NOMO-1 treated with dmso at 0.1 percent for 144 hours (cell line): ENCODE data around the gene GPR149.

Experiments used
- DNase-seq: peaks from one replicate; lab custom pipeline; 2025; ENCODE audit not compliant: unreplicated experiment; lab: John Stamatoyannopoulos, UW

GPR149 gene

GRCh38 chr3:154349223-154349622, 80.8 kb downstream of the GPR149 start:
- no peak for DNase-seq

- no peak for DNase-seq
Observed at GRCh38 chr3:154345422-154346122, 84.4 kb downstream of the GPR149 start.

- no peak for DNase-seq
Observed at GRCh38 chr3:154338570-154338969, 91.4 kb downstream of the GPR149 start.

- no peak for DNase-seq
Observed at GRCh38 chr3:154338008-154338407, 92.0 kb downstream of the GPR149 start.

- DNase-seq, result peak; percentile 7
Observed at GRCh38 chr3:154334973-154335420, 95.0 kb downstream of the GPR149 start.

GRCh38 chr3:154327871-154328270, 102.1 kb downstream of the GPR149 start:
- DNase-seq, result no peak

- no peak for DNase-seq
Observed at GRCh38 chr3:154324919-154325318, 105.1 kb downstream of the GPR149 start.

GRCh38 chr3:154323891-154324738, 105.9 kb downstream of the GPR149 start, which contains the start of gene DHX36:
Gene DHX36, minus strand, starts transcription at chr3:154324487. Its CDS starts 71 bp downstream, at chr3:154324416.
- peak; percentile 87 for DNase-seq

GRCh38 chr3:154316974-154317767, 112.8 kb downstream of the GPR149 start:
- DNase-seq, result no peak

- no peak for DNase-seq
Observed at GRCh38 chr3:154314152-154314551, 115.8 kb downstream of the GPR149 start.

GRCh38 chr3:154310840-154311239, 119.2 kb downstream of the GPR149 start:
- DNase-seq, result no peak

- DNase-seq, result no peak
Observed at GRCh38 chr3:154307363-154307762, 122.6 kb downstream of the GPR149 start.

GRCh38 chr3:154304936-154305335, 125.1 kb downstream of the GPR149 start:
- no peak for DNase-seq

- no peak for DNase-seq
Observed at GRCh38 chr3:154304116-154304786, 125.7 kb downstream of the GPR149 start.

- DNase-seq, result no peak
Observed at GRCh38 chr3:154301561-154301960, 128.4 kb downstream of the GPR149 start.

GRCh38 chr3:154294016-154294415, 136.0 kb downstream of the GPR149 start:
- DNase-seq, result no peak

- no peak for DNase-seq
Observed at GRCh38 chr3:154290187-154290586, 139.8 kb downstream of the GPR149 start.
